Measurements from ENCODE around the gene PAPPA.

PAPPA gene

DNA sequence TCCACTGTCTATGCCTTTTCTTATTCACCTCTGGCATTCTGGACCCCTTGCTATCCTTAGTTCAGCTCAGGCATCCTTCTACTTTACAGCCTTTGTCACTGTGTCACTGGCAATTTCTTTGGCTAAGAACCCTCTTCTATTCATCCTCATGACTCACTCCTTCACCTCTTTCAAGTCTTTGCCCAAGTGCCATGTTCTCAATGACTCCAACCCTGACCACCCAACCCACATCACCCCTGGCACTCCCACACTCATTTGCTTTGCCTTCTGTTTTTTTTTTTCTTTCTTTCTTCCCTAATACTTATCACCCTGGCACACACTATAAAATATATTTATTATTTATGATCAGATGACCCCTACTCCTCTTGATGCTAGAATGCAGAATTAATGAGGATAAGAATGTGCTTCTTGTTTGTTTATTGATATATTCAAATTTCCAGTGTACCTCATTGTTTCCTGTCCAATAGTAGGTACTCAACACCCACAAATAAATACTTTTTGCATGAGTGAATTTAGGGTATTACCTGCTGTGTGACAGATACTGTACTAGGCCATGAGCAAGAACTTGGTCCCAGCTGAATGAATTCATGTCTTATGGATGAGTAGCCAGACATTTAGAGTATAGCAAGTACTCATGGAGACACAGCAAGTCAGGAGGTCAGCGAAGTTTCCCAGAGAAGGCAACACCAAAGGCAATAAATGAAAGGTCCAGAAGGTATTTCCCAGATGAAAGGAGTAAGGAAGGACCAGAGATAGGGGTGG lies 236.1 kb downstream of the PAPPA start:
- DNase-seq: no peak

DNA sequence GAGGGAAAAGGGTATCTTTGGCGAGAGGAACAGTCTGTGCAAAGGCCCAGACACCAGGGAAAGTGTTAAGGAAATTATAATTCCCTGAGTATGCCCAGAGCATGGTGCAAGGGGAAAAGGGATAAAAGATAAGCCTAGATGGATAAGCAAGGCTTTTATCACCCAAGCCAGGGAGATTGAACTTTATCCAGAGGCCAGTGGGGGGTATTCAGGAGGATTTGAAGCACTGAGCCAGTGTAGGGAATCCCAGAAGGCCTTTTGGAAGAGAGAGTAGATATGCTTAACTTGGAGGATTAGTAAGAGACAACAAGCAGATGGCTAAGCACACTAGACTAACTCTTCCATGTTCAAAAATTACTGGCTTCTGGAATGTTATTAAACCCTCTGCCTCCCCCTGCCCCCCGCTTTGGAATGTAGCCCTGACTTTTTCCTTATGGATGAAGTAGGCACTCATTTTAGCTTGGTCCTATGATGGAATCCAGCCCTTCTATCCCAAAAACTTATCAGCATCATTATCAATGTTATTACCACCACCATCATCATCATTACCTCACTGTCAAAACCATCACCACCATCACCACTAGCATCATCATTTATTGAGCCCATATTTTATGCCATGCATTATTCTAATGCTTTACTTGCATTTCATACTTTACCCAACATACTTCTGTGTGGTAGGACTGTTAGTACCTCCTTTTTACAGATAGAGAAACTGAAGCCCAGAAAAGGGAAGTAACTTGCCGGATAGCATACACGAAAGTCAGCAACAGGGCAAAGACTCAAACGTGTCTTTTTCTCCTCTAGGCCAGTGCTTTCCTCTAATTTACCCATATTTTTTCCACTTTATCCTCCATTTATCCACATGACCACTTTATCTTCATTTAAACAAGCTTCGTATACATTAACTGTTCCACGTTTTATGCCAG lies 237.0 kb downstream of the PAPPA start:
- DNase-seq: no peak

DNA sequence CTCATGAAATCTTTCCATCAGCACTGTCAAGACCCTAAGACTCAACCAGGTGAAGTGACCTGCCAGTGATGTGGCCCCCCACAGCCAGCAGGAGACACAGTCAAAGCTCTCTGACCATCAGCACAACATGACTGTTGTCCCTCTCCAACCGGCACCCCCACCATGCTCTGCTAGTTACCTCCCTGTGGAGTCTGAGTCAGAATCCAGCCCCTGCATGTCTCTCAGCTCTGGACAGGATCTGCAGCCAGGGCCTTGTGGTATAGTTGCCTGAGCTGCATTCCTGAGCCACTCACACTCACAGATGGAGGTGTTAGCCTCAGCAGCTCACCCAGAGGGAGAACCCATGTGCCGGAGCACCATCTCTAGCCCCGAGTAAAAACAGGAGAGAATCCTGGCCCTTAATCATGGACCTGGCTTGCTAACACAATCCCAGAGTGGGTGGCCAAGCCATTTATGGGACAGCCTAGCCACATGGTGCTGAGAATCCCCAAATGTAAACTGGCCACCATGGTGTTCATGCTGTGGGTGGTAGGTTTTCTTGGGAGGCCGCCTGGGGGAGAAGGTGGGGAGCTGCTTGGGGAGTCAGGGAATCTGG lies 237.8 kb downstream of the PAPPA start:
- DNase-seq: no peak

DNA sequence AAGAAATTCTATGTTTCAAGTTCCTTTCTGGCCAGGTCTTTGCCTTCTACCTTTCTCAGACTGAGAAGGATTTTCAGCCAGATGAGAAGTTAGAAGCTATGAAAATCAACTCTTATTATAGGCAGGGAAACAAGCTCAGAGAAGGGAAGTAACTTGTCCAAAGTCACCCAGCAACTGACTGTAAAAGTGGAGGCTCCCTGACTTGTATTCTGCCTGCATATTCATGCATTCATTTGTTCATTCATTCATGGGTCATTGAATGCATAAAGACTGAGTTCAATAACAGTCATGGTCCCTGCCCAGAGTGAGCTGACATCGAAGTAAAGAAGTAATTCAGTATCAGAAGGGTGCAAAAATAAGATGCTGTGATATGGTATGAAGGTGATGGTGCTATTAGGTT lies 239.6 kb downstream of the PAPPA start:
- DNase-seq: no peak

- DNase-seq: no peak
These were observed 240.5 kb downstream of the PAPPA start for GRCh38 chr9:116394070-116394469.

- DNase-seq: no peak
These were observed 241.5 kb downstream of the PAPPA start for GRCh38 chr9:116394894-116395698.

DNA sequence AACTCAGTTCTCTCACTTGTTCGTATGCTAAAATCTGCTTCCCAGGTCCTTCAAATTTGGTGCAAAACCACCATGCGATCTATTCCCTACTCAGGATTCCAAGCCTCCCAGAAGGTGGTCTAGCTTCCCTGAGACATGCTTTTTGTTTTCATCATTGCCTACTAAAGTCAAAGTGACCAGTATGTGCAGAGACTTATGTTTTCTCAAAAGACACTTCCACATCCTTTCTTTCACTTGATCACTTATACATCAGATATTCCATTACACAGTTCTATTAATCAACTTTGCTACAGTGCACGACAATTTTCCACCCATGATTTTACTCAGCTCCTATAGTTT lies 242.1 kb downstream of the PAPPA start:
- no peak for DNase-seq

- no peak for DNase-seq
These were observed 249.6 kb downstream of the PAPPA start for GRCh38 chr9:116403171-116403570.

DNA sequence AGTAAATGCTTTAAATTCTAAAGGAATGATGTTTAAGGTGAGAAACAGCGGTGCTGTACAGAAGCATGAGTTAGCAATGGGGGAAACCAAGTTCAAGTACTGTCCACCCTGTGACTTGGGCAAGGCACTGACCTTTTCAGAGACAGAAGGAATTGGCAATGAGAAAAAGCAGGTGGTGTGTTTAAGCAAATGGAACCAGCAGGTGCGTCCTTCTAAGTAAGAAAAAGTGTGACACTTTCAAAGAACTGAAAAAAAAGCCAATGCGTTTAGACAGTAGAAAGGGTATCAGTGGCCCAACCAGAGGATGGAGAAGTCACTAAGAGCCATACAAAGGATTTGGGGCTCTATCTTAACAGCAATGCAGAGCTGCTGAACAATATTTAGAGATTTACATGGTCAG lies 250.6 kb downstream of the PAPPA start:
- no peak for DNase-seq

GRCh38 chr9:116405321-116405720 lies 251.7 kb downstream of the PAPPA start:
- DNase-seq: no peak

DNA sequence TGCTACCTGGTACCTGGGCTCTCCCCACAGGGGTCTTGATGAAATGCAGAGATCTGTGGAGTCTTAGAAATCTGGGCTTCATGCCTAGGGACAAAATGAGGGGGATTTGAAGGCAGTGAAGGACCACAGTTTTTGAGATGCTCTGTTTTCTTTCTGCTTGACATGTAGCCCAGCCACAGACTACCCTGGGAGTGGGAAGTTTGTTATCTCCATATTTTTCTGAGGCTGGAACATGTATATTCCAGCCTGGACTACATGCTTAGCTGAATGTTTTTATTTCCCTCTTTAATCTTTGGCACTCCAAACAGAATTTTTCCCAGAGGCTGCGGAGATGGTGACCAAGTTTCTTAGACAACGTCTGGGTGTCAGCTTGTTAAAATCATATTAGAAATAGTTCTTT lies 252.9 kb downstream of the PAPPA start:
- no peak for DNase-seq

GRCh38 chr9:116409129-116409528 lies 255.5 kb downstream of the PAPPA start:
- no peak for DNase-seq

DNA sequence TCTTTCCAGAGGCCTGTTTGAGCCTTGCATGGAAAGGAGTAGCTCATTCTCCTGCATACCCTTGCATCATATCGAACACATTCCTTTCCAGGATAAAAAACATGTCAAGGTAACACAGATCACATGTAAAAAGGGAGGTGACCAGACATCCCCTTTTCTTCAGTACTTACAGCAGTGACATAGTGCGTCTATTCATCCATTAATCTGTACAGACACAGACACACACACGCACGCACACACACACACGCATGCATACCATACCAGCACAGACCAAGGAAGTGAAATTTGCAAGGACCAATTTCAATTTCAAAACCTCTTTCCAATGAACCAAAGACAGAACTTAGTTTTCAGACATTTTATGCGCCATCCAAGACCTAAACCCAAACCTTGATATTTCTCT lies 256.0 kb downstream of the PAPPA start:
- no peak for DNase-seq

DNA sequence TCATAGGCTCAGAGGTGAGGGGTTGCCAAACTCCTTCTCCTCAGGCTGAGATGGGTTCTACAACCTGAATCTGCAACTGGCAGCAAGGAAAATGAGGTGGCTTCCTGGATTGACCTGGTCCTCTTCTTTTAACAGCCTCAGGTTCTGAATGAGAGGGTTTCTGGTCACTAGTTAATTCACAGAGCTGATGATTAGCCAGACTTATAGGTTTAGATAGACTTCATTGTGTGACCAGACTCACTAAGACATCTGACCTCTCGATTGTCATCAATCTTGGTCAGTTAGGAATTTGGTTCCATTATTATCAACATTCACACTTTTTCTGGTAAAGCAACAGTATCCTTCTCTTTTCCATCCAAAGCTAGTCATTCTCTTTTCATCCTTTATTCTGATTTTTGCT lies 257.9 kb downstream of the PAPPA start:
- DNase-seq: no peak

DNA sequence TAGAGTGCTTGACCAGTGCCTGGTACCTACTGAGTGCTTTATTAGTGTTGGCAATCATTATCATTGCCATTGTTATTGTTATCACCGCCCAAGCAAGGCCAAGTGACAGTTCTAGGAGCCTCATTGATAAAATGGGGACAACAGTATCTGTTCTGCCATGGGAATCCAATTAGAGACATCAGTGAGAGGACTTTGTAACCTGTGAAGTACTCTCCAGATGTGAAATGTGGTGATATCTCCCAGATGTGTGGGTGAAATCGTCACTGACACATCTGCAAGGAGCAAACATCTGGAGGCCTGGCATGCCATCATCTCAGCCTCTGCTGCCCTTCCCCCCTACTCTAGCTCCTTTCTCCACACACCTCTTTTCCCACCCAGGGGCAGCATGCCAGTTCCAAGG lies 260.8 kb downstream of the PAPPA start:
- no peak for DNase-seq

GRCh38 chr9:116416421-116416820 lies 262.8 kb downstream of the PAPPA start:
- DNase-seq: no peak

- DNase-seq: no peak
These were observed 263.9 kb downstream of the PAPPA start for GRCh38 chr9:116417464-116417863.

GRCh38 chr9:116419181-116419580 lies 265.6 kb downstream of the PAPPA start:
- no peak for DNase-seq

DNA sequence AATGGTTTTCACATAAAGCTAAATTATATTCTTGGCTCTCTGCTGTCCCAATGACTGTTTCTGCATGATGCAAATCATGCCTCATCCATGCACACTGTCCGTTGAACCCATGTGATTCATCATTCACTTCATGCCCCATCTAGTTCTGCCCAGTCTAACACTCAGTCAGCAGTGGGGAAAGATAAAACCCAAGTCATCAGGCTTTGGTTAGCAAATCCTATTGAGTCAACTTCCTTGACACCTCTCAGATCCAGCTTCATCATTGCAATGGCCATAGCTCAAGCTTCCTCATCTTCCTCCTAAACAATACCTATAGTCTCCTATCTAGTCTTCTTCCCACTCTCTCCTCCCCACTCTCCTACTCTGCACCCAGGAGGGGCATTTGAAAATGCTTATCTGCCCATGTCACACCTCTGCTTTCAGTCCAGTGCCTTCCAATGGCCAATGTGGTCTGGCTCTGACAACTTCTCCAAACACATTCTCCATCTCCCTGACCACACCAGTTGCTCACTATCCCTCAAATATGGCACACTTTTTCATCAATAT lies 267.5 kb downstream of the PAPPA start:
- DNase-seq: no peak

- no peak for DNase-seq
These were observed 268.8 kb downstream of the PAPPA start for GRCh38 chr9:116422119-116422979.

GRCh38 chr9:116423149-116423548 lies 269.6 kb downstream of the PAPPA start:
- DNase-seq: no peak

DNA sequence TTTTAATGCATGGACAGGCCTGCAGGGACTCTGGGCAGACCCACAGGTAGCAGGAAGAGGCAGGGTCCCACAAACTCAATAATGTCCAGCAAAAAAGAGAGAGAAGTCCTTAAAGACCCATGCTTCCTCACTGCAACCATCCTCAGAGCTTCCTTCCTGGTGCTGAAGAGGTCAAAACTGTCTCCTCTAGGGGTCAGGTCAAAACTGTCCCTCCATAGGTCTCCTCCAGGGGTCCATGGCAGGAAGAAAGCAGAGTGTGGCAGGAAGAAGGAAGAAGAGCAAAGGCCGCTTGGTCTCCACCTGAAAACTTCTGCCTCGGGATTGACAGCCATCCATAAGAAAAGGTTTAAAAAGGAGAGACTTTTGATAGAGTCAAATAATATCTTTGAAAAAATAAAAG lies 271.7 kb downstream of the PAPPA start:
- no peak for DNase-seq

Measured in T-helper 9 cell (primary cell).